ENCODE data around the gene YY2. TPM values are rescaled to one million over a fixed set of nuclear protein-coding genes. Genes with fewer than 3 reads are reported as not detected.

YY2 gene
- total RNA-seq, 1 experiment from 2014 or later: 2.7 TPM

DNA sequence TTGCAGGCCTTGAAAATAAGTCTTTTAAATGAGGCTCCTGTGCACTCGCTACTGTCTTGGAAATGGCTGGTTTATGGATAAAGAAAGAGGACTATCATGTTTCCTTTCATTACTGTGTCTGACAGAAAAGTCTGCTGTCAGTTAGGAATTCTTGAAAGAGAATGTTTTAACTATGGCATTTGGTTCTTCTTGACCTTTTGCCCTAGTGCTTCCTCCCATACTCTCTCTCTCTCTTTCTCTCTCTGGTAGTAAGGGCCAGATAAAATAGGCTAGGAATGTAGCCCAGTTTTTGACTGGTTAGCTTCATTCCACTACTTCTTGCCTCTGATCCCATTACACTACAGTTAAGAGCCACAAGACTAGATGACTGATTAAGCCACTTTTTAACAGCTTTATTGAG, 29.8 kb downstream of the YY2 start:
- no peak for DNase-seq (ENCODE audit: low spot score)
- Histone ChIP-seq H3K9me3 (ENCODE audit: low read depth, low read length, poor library complexity, severe bottlenecking) (no peaks in the 10 kb centered on the region), H3K36me3 (ENCODE audit: insufficient read depth, low read length, poor library complexity, severe bottlenecking) (no peaks in the 10 kb centered on the region), H3K27me3 (replicated peaks; ENCODE audit: insufficient read depth, low read depth, low read length, poor library complexity) (no peaks in the 10 kb centered on the region), H3K27ac (ENCODE audit: low read depth, low read length, poor library complexity, severe bottlenecking) (no peak overlapping the region), H3K4me3 (ENCODE audit: low read depth, low read length, poor library complexity, severe bottlenecking) (no peak overlapping the region), H3K4me1 (ENCODE audit: insufficient read depth, low read length, poor library complexity, severe bottlenecking) (no peaks in the 10 kb centered on the region)
- ChIA-PET CTCF (no interaction called here), POLR2A (ENCODE audit: low non-redundant PET) (no interaction called here)
- BruUV-seq (replicated peaks): no TSS peak
- TF ChIP-seq EZH2 (IDR thresholded peaks at IDR 0.05; ENCODE audit: borderline replicate concordance, low read depth, low read length, poor library complexity, severe bottlenecking): no peak
- TF ChIP-seq, protein P1, sequence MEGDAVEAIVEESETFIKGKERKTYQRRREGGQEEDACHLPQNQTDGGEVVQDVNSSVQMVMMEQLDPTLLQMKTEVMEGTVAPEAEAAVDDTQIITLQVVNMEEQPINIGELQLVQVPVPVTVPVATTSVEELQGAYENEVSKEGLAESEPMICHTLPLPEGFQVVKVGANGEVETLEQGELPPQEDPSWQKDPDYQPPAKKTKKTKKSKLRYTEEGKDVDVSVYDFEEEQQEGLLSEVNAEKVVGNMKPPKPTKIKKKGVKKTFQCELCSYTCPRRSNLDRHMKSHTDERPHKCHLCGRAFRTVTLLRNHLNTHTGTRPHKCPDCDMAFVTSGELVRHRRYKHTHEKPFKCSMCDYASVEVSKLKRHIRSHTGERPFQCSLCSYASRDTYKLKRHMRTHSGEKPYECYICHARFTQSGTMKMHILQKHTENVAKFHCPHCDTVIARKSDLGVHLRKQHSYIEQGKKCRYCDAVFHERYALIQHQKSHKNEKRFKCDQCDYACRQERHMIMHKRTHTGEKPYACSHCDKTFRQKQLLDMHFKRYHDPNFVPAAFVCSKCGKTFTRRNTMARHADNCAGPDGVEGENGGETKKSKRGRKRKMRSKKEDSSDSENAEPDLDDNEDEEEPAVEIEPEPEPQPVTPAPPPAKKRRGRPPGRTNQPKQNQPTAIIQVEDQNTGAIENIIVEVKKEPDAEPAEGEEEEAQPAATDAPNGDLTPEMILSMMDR (conservative IDR thresholded peaks at IDR 0.05; ENCODE audit: low read depth, low read length): no peak
- intact Hi-C loops (cut with micrococcal nuclease; ENCODE audit: unreplicated experiment): no loop called here

DNA sequence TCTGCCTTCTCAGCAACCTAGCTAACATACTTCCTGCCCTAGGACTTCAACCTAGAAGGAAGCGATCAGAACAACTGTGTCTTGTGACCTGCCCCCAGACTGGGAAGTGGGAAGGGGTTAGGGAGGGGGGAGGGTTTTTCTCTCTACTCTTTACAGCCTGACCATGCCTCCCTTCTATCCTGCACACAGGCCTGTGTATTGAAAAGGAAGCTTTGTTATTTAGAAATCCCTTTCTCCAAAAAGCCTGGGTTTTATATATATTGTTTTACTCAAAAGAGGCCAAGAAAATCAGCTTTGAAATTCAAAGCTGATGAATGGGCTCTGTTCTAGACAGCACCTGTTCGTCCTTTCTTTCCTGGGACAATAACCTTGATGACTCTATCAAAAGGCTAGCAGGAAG, 49.5 kb downstream of the YY2 start:
- no TSS peak for BruUV-seq (replicated peaks)
- H3K27ac ChIP-seq (ENCODE audit: low read depth, low read length, poor library complexity, severe bottlenecking): no peak overlapping the region
- no peaks in the 10 kb centered on the region for H3K36me3 ChIP-seq (ENCODE audit: insufficient read depth, low read length, poor library complexity, severe bottlenecking)
- H3K9me3 ChIP-seq (ENCODE audit: low read depth, low read length, poor library complexity, severe bottlenecking): no peaks in the 10 kb centered on the region
- intact Hi-C loops (cut with micrococcal nuclease; ENCODE audit: unreplicated experiment): no loop called here
- H3K27me3 ChIP-seq (replicated peaks; ENCODE audit: insufficient read depth, low read depth, low read length, poor library complexity): no peaks in the 10 kb centered on the region
- ChIA-PET CTCF (no interaction called here), POLR2A (ENCODE audit: low non-redundant PET) (no interaction called here)
- no peak overlapping the region for H3K4me3 ChIP-seq (ENCODE audit: low read depth, low read length, poor library complexity, severe bottlenecking)
- no peak for DNase-seq (ENCODE audit: low spot score)
- peaks cover 10% of the 10 kb centered on the region for H3K4me1 ChIP-seq (ENCODE audit: insufficient read depth, low read length, poor library complexity, severe bottlenecking)
- no peak for TF ChIP-seq EZH2 (IDR thresholded peaks at IDR 0.05; ENCODE audit: borderline replicate concordance, low read depth, low read length, poor library complexity, severe bottlenecking)
- TF ChIP-seq, protein P1 (conservative IDR thresholded peaks at IDR 0.05; ENCODE audit: low read depth, low read length): no peak

DNA sequence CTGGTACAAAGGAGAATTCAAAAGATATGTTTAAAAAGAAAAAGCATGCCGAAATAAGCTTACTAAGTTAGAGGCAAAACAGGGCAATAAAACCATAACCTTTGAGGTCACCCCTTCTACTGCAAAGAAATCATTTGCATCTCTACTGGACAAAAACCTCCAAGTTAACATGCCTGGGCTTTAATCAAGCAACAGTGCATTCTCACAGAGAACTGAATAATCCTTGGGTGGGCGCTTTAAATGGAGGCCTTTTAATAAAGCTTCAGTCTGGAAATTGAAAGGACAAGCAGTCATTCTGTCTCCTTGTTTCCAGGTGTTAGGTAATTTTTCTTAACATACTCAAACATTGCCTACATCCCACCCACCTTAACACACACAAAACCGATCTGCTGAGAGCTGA, 50.2 kb downstream of the YY2 start:
- ChIA-PET POLR2A (ENCODE audit: low non-redundant PET) (no interaction called here), CTCF (no interaction called here)
- TF ChIP-seq, protein P1 (conservative IDR thresholded peaks at IDR 0.05; ENCODE audit: low read depth, low read length): no peak
- TF ChIP-seq EZH2 (IDR thresholded peaks at IDR 0.05; ENCODE audit: borderline replicate concordance, low read depth, low read length, poor library complexity, severe bottlenecking): no peak
- no peaks in the 10 kb centered on the region for H3K36me3 ChIP-seq (ENCODE audit: insufficient read depth, low read length, poor library complexity, severe bottlenecking)
- DNase-seq (ENCODE audit: low spot score): no peak
- H3K4me3 ChIP-seq (ENCODE audit: low read depth, low read length, poor library complexity, severe bottlenecking): no peak overlapping the region
- no peaks in the 10 kb centered on the region for H3K9me3 ChIP-seq (ENCODE audit: low read depth, low read length, poor library complexity, severe bottlenecking)
- H3K27ac ChIP-seq (ENCODE audit: low read depth, low read length, poor library complexity, severe bottlenecking): no peak overlapping the region
- H3K4me1 ChIP-seq (ENCODE audit: insufficient read depth, low read length, poor library complexity, severe bottlenecking): peaks cover 10% of the 10 kb centered on the region
- intact Hi-C loops (cut with micrococcal nuclease; ENCODE audit: unreplicated experiment): no loop called here
- no peaks in the 10 kb centered on the region for H3K27me3 ChIP-seq (replicated peaks; ENCODE audit: insufficient read depth, low read depth, low read length, poor library complexity)
- BruUV-seq (replicated peaks): no TSS peak
